ENCODE results near the gene PTRH2.

PTRH2 gene

DNA sequence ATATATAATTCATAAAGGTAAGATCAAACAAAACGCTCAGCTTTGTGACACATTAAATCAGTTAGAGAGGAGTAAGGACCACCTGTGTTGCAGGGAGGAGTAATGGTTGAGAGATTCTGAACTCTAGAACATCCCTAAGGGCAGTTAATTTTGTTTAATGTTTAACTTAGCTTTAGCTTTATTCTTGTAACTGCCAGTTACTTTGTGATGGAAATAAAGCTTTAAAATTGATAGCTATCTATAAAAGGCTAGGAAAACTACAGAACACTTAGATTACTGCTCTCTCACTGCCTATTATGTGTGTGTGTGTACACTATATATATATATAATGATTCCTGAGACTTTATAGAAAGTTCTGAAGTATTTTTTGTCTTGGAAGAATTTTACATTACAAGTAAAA, 37.8 kb downstream of the PTRH2 start:
- no peak for DNase-seq (ENCODE audit: low spot score)

DNA sequence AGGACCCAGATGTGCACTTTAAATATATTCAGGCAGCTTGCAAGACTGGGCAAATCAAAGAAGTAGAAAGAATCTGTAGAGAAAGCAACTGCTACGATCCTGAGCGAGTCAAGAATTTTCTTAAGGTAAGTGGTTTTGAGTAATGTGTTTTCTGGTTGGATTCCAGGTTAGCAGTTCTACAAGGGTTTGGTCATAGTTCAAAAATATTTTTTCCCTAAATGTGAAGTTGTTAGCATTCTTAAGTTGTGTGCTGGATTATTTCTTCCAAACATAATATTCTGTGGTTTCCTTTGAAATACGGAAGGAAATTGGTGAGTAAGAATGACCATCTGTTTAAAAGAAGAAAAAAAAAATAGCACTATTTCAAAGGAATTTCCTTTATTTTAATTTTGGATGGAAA, 38.4 kb downstream of the PTRH2 start:
- DNase-seq (ENCODE audit: low spot score): peak; percentile 80

DNA sequence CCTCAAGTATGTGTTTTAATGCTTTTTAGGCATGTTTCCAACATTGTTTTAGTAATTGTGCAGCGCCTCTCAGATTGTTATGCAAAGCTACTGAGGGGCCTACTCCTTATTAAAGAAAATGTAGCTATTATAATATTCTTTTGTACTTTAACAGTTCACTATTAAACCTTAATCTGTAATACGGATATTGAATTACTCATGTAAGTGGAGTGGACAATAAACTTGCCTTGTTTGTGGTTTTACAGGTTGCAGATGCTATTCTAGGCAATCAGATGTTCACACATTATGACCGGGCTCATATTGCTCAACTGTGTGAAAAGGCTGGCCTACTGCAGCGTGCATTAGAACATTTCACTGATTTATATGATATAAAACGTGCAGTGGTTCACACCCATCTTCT, 41.0 kb downstream of the PTRH2 start:
- no peak for DNase-seq (ENCODE audit: low spot score)

DNA sequence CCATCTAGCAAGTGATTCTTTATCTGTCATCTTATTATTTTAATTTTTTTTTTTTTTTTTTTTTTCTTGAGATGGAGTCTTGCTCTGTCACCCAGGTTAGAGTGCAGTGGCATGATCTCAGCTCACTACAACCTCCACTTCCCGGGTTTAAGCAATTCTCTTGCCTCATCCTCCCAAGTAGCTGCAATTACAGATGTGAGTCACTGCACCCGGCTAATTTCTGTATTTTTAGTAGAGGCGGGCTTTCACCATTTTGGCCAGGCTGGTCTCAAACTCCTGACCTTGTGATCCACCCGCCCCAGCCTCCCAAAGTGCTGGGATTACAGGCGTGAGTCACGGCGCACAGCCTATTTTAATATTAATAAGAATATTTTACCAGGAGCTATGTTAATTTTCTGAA, 50.6 kb downstream of the PTRH2 start:
- peak; percentile 22 for DNase-seq (ENCODE audit: low spot score)

DNA sequence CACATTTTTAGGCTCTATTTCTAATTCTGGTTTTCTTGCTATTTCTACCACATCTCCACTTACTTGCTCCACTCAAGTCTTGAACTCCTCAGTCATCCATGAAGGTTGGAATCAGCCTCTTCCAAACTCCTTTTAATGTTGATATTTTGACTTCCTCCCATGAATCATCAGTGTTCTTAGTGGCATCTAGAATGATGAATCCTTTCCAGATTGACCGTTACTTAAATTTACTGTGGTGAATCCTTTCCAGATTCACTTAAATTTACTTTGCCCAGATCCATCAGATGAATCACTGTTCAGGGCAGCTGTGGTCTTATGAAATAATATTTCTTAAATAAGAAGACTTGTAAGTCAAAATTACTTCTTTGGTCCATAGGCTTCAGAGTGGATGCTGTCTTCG, 55.1 kb downstream of the PTRH2 start:
- peak; percentile 11 for DNase-seq (ENCODE audit: low spot score)

DNA sequence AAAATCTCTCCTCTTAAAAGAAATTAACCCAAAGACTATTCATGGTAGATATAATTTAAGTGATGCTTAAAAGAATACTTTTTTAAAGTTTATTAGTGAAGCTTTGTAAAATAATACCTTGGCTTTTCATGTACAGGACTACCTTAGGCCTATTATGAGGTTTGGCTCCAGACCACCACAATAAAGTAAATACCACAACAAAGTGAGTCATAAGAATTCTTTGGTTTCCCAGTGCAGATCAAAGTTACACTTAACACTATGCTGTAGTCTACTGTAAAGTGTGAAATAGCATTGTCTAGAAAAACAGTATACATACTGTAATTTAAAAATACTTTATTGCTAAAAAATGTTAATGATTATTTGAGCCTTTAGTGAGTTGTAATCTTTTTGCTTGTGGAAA, 55.9 kb downstream of the PTRH2 start:
- no peak for DNase-seq (ENCODE audit: low spot score)

DNA sequence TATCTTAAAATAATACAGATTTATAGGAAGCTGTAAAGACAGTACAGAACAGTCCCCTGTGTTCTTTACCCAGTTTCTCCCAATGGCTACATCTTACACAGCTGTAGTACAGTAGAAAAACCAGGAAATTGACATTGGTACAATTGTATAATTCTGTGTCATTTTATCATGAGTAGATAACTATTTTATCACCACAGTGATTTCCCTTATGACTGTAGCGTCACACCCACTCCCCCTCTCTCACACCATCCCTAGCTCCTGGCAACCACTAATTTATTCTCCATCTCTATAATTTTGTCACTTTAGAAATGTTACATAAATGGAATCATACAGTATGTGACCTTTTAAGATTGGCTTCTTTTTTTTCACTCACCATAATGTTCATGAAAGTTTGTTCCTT, 56.6 kb downstream of the PTRH2 start:
- no peak for DNase-seq (ENCODE audit: low spot score)

DNA sequence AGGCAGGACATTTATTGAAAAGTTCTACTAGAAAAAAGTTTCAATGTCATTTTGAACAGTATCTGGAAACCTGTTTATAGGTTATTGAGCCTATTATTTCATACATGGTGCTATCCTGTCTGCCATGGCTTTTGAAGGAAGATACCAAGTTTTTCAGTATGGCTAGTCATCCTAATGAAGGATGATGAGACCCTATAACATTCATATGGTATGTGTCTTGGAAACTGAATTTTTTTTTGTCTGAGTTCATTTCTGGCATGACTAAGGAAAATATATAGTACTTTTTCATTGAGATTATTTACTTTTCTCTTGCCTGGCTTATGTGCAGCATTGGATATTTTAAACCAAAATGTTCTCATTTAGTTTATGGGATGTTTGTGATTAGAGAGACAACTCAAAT, 57.3 kb downstream of the PTRH2 start:
- peak; percentile 19 for DNase-seq (ENCODE audit: low spot score)

Measured in RKO (cell line).